ENCODE measurements around the gene PLXDC2. TPM values are rescaled to one million over a fixed set of nuclear protein-coding genes. Genes with fewer than 3 reads are reported as not detected.

Gene PLXDC2
- total RNA-seq, 1 experiment from 2014 or later, result 38.7 TPM

- no peak for DNase-seq
- H3K14ac ChIP-seq (ENCODE audit: insufficient read depth, low read length), result no peak overlapping the region
- no peaks in the 10 kb centered on the region; a peak in 2 of 7 replicates for H3K36me3 Mint-ChIP-seq (ENCODE audit: insufficient read depth in 1 of 3, low read depth in 3 of 3)
- H3K79me1 ChIP-seq (ENCODE audit: insufficient read depth, low read depth, low read length, poor library complexity, severe bottlenecking), result no peaks in the 10 kb centered on the region
- H2BK5ac ChIP-seq (ENCODE audit: insufficient read length, low read length), result no peak overlapping the region
- H4K20me1 ChIP-seq (ENCODE audit: control insufficient read depth, insufficient read depth, insufficient read length), result no peaks in the 10 kb centered on the region
- H3K4ac ChIP-seq (ENCODE audit: low read depth, low read length), result no peak overlapping the region
- no peak overlapping the region; a peak in 1 of 7 replicates for H3K27ac Mint-ChIP-seq
- no peak overlapping the region for H3K9ac ChIP-seq (ENCODE audit: extremely low read depth, insufficient read length, low read length)
- H3K4me1 ChIP-seq (ENCODE audit: insufficient read depth, low read length), result no peaks in the 10 kb centered on the region
- no peak overlapping the region for H2BK15ac ChIP-seq (ENCODE audit: low read depth, low read length)
- no peak overlapping the region for H4K91ac ChIP-seq (ENCODE audit: insufficient read length, low read depth, low read length)
- no peak overlapping the region for H2AFZ ChIP-seq (ENCODE audit: low read length)
- no peak overlapping the region for H4K8ac ChIP-seq (replicated peaks; ENCODE audit: insufficient read length, low read depth, low read length)
- no peak overlapping the region for H2BK12ac ChIP-seq (ENCODE audit: insufficient read length, low read depth, low read length)
- H3T11ph ChIP-seq (ENCODE audit: low read length), result no peak overlapping the region
- no peak overlapping the region for H4K5ac ChIP-seq (ENCODE audit: insufficient read length, low read depth, low read length)
- H3K23me2 ChIP-seq (ENCODE audit: insufficient read length, low read depth, low read length, poor library complexity, severe bottlenecking), result no peaks in the 10 kb centered on the region
- H3K56ac ChIP-seq (ENCODE audit: insufficient read length, low read depth, low read length), result no peak overlapping the region
- 0 out of 4 replicates have a peak, but pooled peaks cover 0 to 3% of the 10 kb centered on the region in 2 experiments for H3K4me1 Mint-ChIP-seq
- H3K27me3 Mint-ChIP-seq (ENCODE audit: low read depth), result no peaks in the 10 kb centered on the region
- H2BK120ac ChIP-seq (ENCODE audit: low read depth, low read length, poor library complexity, severe bottlenecking), result no peak overlapping the region
- no peak overlapping the region for H3K4me2 ChIP-seq (ENCODE audit: insufficient read depth, insufficient read length, low read length)
- H3K9me3 Mint-ChIP-seq, result no peaks in the 10 kb centered on the region
- H3K27ac ChIP-seq (ENCODE audit: insufficient read length, low read depth, low read length), result no peak overlapping the region
- H3K23ac ChIP-seq (ENCODE audit: insufficient read length, low read depth, low read length), result no peak overlapping the region
- no peaks in the 10 kb centered on the region for H3K27me3 ChIP-seq (ENCODE audit: insufficient read depth, low read length)
- H3K79me2 ChIP-seq (ENCODE audit: insufficient read depth, low read length), result no peaks in the 10 kb centered on the region; the same call in 1 of the 2 replicates
- no peak for TF ChIP-seq CTCF (conservative IDR thresholded peaks at IDR 0.05)
- no peak overlapping the region for H2AK5ac ChIP-seq (ENCODE audit: insufficient read length, low read length)
- 100% methylated on average over 1 of the region's 2 CpGs for WGBS (ENCODE audit: extremely low coverage, insufficient read length, low lambda C conversion rate)
- H3K9me3 ChIP-seq (ENCODE audit: control insufficient read depth, low read depth, low read length), result no peaks in the 10 kb centered on the region
- H2BK20ac ChIP-seq (ENCODE audit: low read depth, low read length, poor library complexity, severe bottlenecking), result no peak overlapping the region
- no peak overlapping the region for H3K18ac ChIP-seq (ENCODE audit: insufficient read length, low read depth, low read length)
- H3K4me3 Mint-ChIP-seq, result no peak overlapping the region
Observed at GRCh38 chr10:20100171-20100570, 283.9 kb downstream of the PLXDC2 start.

Data from H9 (cell line).